H1 (cell line): ENCODE results near the gene PRDM1. TPM values are rescaled to one million over a fixed set of nuclear protein-coding genes. Genes with fewer than 3 reads are reported as not detected.

Experiments used
- CHD2 ChIP-seq: IDR thresholded peaks from 2 replicates; pipeline ENCODE4 v1.6.1; 2012; ENCODE audit warnings: low read length, improper control_type of control experiment
- SP4 ChIP-seq: IDR thresholded peaks from 2 replicates; pipeline ENCODE4 v1.6.1; 2012; ENCODE audit warnings: low read length, inconsistent platforms
- polyA plus RNA-seq, 7 experiments: library from polyadenylated mRNA; depleted of rRNA in 3 of 7; stranded (reverse) in 5 of 7; unstranded in 2 of 7; fragments of >200 nt in 5 of 7; fragments of 200-250 nt in 2 of 7; gene quantifications; 1 replicate in 5 of 7; 2 replicates in 1 of 7; 4 replicates in 1 of 7; pipeline versions ENCODE4 v1.2.1 to v1.2.3, GENCODE V29; 2011 to 2013; ENCODE audit warnings: missing spikeins in 2 of 7, mixed read lengths in 2 of 7
- total RNA-seq: library from RNA; stranded (reverse); fragmentation: NEBNext Ultra II Directional; extraction: Animal tissue kit (Norgen Biotek cat#: 25700); gene quantifications from 2 replicates; pipeline ENCODE4 v1.2.1, GENCODE V29; 2021

Gene PRDM1
- total and polyA plus RNA-seq, 2 of the 8 experiments (the other 6 are each of a cell fraction or from before 2014, with no cell fraction given): 0.21 to 0.74 TPM

- TF ChIP-seq SP4 (no peak), CHD2 (no peak)
Measured at GRCh38 chr6:106107043-106107613, 21.0 kb downstream of the PRDM1 start (continued).
